HFFc6 (cell line): Measurements from ENCODE around the gene VAT1. TPM values are rescaled to one million over a fixed set of nuclear protein-coding genes. Genes with fewer than 3 reads are reported as not detected.

Source experiments
- DNase-seq: peaks from one replicate; pipeline ENCODE4 v3.0.0-alpha.2; 2018
- H3K27ac Mint-ChIP-seq: 2 replicates; pipeline ENCODE4 v1.8.0; 2020; ENCODE audit warnings: mild to moderate bottlenecking, mixed read lengths
- H3K27me3 Mint-ChIP-seq: 2 replicates; pipeline ENCODE4 v1.8.0; 2021; ENCODE audit warnings: mild to moderate bottlenecking, moderate library complexity, mixed read lengths; ENCODE audit not compliant: insufficient read depth
- H3K36me3 Mint-ChIP-seq: 2 replicates; pipeline ENCODE4 v1.8.0; 2021; ENCODE audit warnings: low read depth, mixed read lengths
- H3K4me1 Mint-ChIP-seq: 2 replicates; pipeline ENCODE4 v1.8.0; 2020; ENCODE audit warnings: low read depth, mixed read lengths
- H3K4me3 Mint-ChIP-seq: 2 replicates; pipeline ENCODE4 v1.8.0; 2020; ENCODE audit warnings: mild to moderate bottlenecking, moderate library complexity, mixed read lengths
- H3K9me3 Mint-ChIP-seq: 2 replicates; pipeline ENCODE4 v1.8.0; 2020; ENCODE audit warnings: mild to moderate bottlenecking, mixed read lengths
- total RNA-seq, 6 experiments: library from RNA; stranded (reverse); fragmentation: NEBNext Ultra II Directional; extraction: Animal tissue kit (Norgen Biotek cat#: 25700); gene quantifications; 2 replicates in 1 of 6; 3 replicates in 5 of 6; pipeline ENCODE4 v1.2.3, GENCODE V29; 2021
- TF ChIP-seq, protein P1 (sequence below): fragments of 200-600 bp; sonication (generic); IDR thresholded peaks from 2 replicates; pipeline ENCODE4 v1.5.0; 2021; ENCODE audit warnings: antibody characterized with exemption, mild to moderate bottlenecking

Gene VAT1
- total RNA-seq, 6 experiments from 2014 or later: 150 to 274 (median 244) TPM

DNA sequence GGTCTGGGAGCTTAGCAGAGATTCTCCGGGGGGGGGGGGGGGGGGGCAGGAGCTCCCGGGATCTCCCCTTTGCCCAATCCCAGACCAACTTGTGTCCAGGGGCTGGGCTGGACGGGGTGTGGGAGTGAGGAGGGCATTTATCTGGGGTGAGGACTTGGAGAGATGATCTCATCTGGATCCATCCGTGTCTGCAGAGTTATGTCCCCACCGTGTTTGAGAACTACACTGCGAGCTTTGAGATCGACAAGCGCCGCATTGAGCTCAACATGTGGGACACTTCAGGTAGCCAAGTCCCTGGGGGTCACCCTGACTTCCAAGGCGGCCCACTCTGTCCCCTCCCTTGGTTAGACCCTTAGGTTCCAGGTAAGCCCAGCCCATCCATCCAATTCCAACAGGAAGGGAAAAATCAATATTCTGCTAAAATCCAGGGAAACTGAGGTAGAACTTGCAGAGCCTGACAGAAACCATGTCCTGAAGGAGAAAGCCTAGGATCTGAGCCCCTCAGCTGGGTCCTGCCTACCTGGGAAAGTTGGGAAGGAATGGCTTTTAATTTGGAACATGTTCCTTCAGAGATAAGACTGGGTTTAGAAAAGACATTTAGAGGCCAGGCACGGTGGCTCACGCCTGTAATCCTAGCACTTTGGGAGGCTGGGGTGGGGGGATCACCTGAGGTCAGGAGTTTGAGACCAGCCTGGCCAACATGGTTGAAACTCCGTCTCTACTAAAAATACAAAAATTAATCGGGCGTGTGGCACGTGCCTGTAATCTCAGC lies 3.8 kb upstream of the VAT1 start:
- no peaks in the 10 kb centered on the region for H3K9me3 Mint-ChIP-seq
- H3K36me3 Mint-ChIP-seq: no peaks in the 10 kb centered on the region
- H3K4me3 Mint-ChIP-seq: peak overlapping the region; percentile 79; the same call in 1 of the 2 replicates
- peaks cover 7% of the 10 kb centered on the region for H3K27me3 Mint-ChIP-seq
- no peak overlapping the region for H3K27ac Mint-ChIP-seq
- DNase-seq: no peak
- peaks cover 10% of the 10 kb centered on the region for H3K4me1 Mint-ChIP-seq
- TF ChIP-seq, protein P1, sequence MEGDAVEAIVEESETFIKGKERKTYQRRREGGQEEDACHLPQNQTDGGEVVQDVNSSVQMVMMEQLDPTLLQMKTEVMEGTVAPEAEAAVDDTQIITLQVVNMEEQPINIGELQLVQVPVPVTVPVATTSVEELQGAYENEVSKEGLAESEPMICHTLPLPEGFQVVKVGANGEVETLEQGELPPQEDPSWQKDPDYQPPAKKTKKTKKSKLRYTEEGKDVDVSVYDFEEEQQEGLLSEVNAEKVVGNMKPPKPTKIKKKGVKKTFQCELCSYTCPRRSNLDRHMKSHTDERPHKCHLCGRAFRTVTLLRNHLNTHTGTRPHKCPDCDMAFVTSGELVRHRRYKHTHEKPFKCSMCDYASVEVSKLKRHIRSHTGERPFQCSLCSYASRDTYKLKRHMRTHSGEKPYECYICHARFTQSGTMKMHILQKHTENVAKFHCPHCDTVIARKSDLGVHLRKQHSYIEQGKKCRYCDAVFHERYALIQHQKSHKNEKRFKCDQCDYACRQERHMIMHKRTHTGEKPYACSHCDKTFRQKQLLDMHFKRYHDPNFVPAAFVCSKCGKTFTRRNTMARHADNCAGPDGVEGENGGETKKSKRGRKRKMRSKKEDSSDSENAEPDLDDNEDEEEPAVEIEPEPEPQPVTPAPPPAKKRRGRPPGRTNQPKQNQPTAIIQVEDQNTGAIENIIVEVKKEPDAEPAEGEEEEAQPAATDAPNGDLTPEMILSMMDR: no peak

DNA sequence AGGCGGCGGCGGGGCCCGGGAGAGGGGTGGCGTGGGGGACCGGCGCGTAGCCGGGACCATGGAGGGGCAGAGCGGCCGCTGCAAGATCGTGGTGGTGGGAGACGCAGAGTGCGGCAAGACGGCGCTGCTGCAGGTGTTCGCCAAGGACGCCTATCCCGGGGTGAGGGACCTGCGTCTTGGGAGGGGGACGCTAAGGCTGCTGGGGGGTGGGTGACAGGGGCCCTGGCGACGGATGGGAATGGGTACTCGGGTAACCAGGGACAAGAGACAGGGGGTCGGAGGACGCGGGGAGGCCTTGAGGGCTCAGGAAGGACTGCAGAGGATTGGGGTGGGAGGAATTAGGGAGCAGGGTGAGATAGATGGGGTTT lies 3.1 kb upstream of the VAT1 start:
- no peaks in the 10 kb centered on the region for H3K36me3 Mint-ChIP-seq
- H3K27ac Mint-ChIP-seq: no peak overlapping the region
- no peaks in the 10 kb centered on the region for H3K9me3 Mint-ChIP-seq
- TF ChIP-seq, protein P1: no peak
- no peak for DNase-seq
- H3K4me1 Mint-ChIP-seq: peaks cover 12% of the 10 kb centered on the region
- peak overlapping the region; percentile 79 for H3K4me3 Mint-ChIP-seq
- peaks cover 7% of the 10 kb centered on the region for H3K27me3 Mint-ChIP-seq

DNA sequence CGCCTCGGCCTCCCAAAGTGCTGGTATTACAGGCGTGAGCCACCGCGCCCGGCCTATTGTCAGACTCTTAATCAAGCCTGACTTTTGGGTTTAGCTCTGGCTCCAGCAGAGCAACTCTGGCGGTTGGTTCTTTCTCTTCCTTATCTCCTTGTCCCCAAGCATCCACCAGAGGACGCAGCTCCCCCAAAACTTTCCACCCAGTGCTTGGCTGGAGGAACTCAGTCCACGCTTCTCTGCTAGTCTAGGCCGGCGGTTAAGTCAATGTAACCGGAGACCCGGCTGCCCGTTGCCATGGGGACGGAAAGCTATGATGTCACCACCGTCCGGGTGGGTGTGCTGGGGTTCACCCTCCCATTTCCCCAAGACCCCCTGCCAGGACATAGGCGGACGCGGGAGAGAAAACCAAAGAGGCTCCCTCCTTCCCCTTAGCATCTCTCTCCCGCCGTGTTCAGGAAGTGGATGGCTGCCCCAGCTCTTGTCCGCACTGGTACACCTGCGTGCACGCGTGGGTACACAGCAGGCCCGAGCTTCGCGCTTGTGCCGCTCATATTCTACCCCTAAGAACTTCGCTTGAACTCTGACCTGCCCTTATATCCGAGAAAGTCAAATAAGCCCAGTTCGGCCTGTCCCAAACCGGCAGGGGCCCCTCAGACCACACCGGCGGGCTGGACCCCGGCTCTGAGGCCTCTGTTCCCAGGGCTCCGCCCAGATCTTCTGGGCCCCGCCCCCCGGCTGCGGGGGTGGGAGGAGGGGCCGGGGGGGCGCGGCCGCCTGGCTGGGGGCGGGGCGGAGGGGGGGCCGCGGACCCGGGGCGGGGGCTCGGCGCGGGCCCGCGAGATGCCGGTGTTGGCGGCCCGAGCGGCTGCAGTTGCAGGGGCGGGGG lies 2.5 kb upstream of the VAT1 start, which contains the start of gene RND2:
TSS of gene RND2 (plus strand) at position 825 of the 883 bp plus-strand sequence. CDS start 117 bp downstream, outside the sequence.
- peak; percentile 95 for DNase-seq
- Mint-ChIP-seq H3K27ac (peak within 1 kb of the TSS; percentile 92), H3K9me3 (no peaks in the 10 kb centered on the region), H3K4me3 (peak within 1 kb of the TSS; percentile 92), H3K27me3 (peaks cover 7% of the 10 kb centered on the region), H3K4me1 (peaks cover 19% of the 10 kb centered on the region), H3K36me3 (no peaks in the 10 kb centered on the region)
- TF ChIP-seq, protein P1: peak; percentile 85

DNA sequence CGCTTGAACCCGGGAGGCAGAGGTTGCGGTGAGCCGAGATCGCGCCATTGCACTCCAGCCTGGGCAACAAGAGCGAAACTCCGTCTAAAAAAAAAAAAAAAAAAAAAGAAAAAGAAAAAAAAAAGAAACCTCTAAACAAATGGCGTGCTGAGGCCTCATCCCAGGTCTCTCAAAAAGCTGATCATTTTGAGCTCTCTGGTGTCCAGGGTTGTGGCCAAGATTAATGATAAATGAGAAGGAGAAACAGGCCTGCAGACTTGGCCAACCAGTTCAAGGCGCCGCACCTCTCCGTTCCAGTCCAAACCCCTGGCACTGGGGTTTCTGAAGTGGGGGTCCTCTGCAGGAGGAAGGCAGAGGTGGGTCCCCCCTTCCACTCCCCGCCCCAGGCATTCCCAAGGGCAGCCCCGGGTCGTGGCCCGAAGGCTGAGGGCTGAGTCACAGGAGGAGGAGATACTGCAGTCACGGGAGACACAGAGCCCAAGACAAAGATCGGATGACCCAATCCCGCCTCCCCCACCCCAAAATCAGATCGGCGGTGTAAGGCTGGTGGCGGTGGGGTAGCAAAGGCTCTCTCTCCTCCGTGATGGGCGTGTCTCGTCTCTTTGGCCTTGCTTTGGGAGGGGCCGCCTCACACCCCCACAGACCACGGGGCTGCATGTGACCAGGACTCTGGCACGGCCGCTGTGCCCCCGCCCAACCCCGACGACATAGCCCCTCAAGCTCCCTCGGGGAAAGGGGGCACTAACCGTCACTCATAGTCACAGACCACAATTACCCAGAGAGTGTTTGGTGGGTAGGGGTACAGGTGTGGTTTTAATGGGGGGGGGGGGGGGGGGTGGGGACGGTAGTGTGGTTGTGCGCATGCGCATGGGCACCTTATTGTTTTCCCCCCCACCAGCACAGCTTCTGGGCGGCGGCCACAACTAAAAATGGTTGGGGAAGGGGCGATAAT lies 1.1 kb downstream of the VAT1 start:
- Mint-ChIP-seq H3K4me1 (peaks cover 34% of the 10 kb centered on the region), H3K4me3 (peak overlapping the region; percentile 90), H3K9me3 (no peaks in the 10 kb centered on the region), H3K27ac (peak overlapping the region; percentile 84), H3K36me3 (0 out of 2 replicates have a peak, but pooled peaks cover 7% of the 10 kb centered on the region), H3K27me3 (no peaks in the 10 kb centered on the region; the same call in none of the 2 replicates)
- TF ChIP-seq, protein P1: no peak
- peak; percentile 41 for DNase-seq
